Cerebellar cortex (tissue), 1 donor: ENCODE data around the gene RNF141.

Experiments used
- DNase-seq: peaks from one replicate; pipeline ENCODE4 v3.0.0-alpha.2; 2015; ENCODE audit warnings: low spot score

Gene RNF141

GRCh38 chr11:10480026-10480425 is 61.0 kb downstream of the RNF141 start:
- peak; percentile 35 for DNase-seq

- DNase-seq: peak; percentile 87
Observed at GRCh38 chr11:10478574-10479550, 62.1 kb downstream of the RNF141 start.

GRCh38 chr11:10478066-10478465 is 62.9 kb downstream of the RNF141 start:
- DNase-seq: no peak

GRCh38 chr11:10477690-10478046 is 63.3 kb downstream of the RNF141 start:
- DNase-seq: no peak

- DNase-seq: no peak
Observed at GRCh38 chr11:10476927-10477689, 63.9 kb downstream of the RNF141 start.

- DNase-seq: no peak
Observed at GRCh38 chr11:10476342-10476741, 64.6 kb downstream of the RNF141 start.

- no peak for DNase-seq
Observed at GRCh38 chr11:10474551-10474950, 66.4 kb downstream of the RNF141 start.

GRCh38 chr11:10473371-10473770 is 67.6 kb downstream of the RNF141 start:
- DNase-seq: no peak

GRCh38 chr11:10462746-10463300 is 78.2 kb downstream of the RNF141 start:
- no peak for DNase-seq
